Endothelial cell of umbilical vein (primary cell): Measurements from ENCODE around the gene SPHK2. TPM values are rescaled to one million over a fixed set of nuclear protein-coding genes. Genes with fewer than 3 reads are reported as not detected.

Experiments used
- BruUV-seq: library from RNA; stranded (reverse); fragments of 400-500 nt; replicated peaks from 2 replicates; lab custom pipeline; 2021; lab: Mats Ljungman, UMichigan
- CTCF ChIA-PET: fragments of 300-600, 350-600 bp; sonication (Branson Sonifier 250); formaldehyde crosslinking; loops from one replicate; lab custom pipeline; 2021; ENCODE audit warnings: antibody characterized with exemption, inconsistent platforms; lab: Charles Lee
- POLR2A ChIA-PET: fragments of 300-600, 350-600 bp; sonication (Branson Sonifier 250); formaldehyde crosslinking; loops from one replicate; lab custom pipeline; 2021; ENCODE audit warnings: antibody characterized with exemption, inconsistent platforms; lab: Charles Lee
- DNase-seq: peaks from one replicate; pipeline ENCODE4 v3.0.0-alpha.2; 2011; ENCODE audit warnings: low read depth, low spot score
- FAIRE-seq: peaks from 2 replicates; lab custom pipeline; 2011; peaks lifted over from hg19 to GRCh38; lab: Jason Lieb, UNC
- H2AFZ ChIP-seq: 2 replicates; pipeline ENCODE4 v1.6.0; 2012; ENCODE audit warnings: low read depth, low read length, control low read depth, inconsistent platforms
- H3K27ac ChIP-seq: 2 replicates; pipeline ENCODE4 v1.5.1; 2011; ENCODE audit warnings: low read depth, mild to moderate bottlenecking, control low read depth, low read length, moderate library complexity; ENCODE audit not compliant: insufficient read depth
- H3K27me3 ChIP-seq, 2 experiments: 2 replicates each; pipeline versions ENCODE4 v1.6.0 to v1.6.1; 2011; ENCODE audit warnings: low read length in 2 of 2, mixed read lengths in 1 of 2; ENCODE audit not compliant: control insufficient read depth in 2 of 2, insufficient read depth in 2 of 2
- H3K36me3 ChIP-seq, 2 experiments: 2 replicates in 1 of 2; 3 replicates in 1 of 2; pipeline ENCODE4 v1.5.1; 2011; ENCODE audit warnings: low read length in 2 of 2, mild to moderate bottlenecking in 1 of 2, moderate library complexity in 1 of 2; ENCODE audit not compliant: control insufficient read depth in 2 of 2, insufficient read depth in 2 of 2; ENCODE audit errors: extremely low read depth in 1 of 2
- H3K4me1 ChIP-seq: 3 replicates; pipeline ENCODE4 v1.5.1; 2011; ENCODE audit warnings: mild to moderate bottlenecking, low read length; ENCODE audit not compliant: control insufficient read depth, insufficient read depth; ENCODE audit errors: extremely low read depth
- H3K4me2 ChIP-seq: 2 replicates; pipeline ENCODE4 v1.6.1; 2011; ENCODE audit warnings: low read length, control low read depth, mixed read lengths; ENCODE audit not compliant: insufficient read depth
- H3K4me3 ChIP-seq, 3 experiments: fragments of 200-600 bp in 1 of 3; sonication (generic), shearing (Covaris generic) in 1 of 3; replicated peaks in 1 of 3; 2 replicates each; pipeline ENCODE4 v1.5.1; 2011 to 2016; ENCODE audit warnings: control low read depth in 3 of 3, low read length in 3 of 3, mild to moderate bottlenecking in 2 of 3, inconsistent platforms in 1 of 3, low read depth in 1 of 3, moderate library complexity in 1 of 3; ENCODE audit not compliant: insufficient read depth in 1 of 3
- H3K79me2 ChIP-seq: 2 replicates; pipeline ENCODE4 v1.6.0; 2012; ENCODE audit warnings: low read length, inconsistent platforms; ENCODE audit not compliant: control insufficient read depth, insufficient read depth
- H3K9ac ChIP-seq: replicated peaks from 2 replicates; pipeline ENCODE3; 2011; ENCODE audit warnings: low read length, control low read depth; ENCODE audit not compliant: insufficient read depth; ENCODE audit errors: extremely low read depth
- H3K9me1 ChIP-seq: replicated peaks from 3 replicates; pipeline ENCODE4 v1.6.0; 2011; ENCODE audit warnings: mild to moderate bottlenecking, low read length; ENCODE audit not compliant: control insufficient read depth, insufficient read depth; ENCODE audit errors: extremely low read depth
- H3K9me3 ChIP-seq: replicated peaks from 2 replicates; pipeline ENCODE4 v1.5.1; 2012; ENCODE audit warnings: low read length, inconsistent platforms; ENCODE audit not compliant: control insufficient read depth, insufficient read depth
- H4K20me1 ChIP-seq: replicated peaks from 2 replicates; pipeline ENCODE3; 2011; ENCODE audit warnings: mild to moderate bottlenecking, low read length; ENCODE audit not compliant: control insufficient read depth, insufficient read depth; ENCODE audit errors: extremely low read depth
- CTCF ChIP-seq, 2 donors: IDR thresholded peaks; 1 replicate in 1 of 2; 2 replicates in 1 of 2; pipeline ENCODE4 v1.5.1; 2011; ENCODE audit warnings: low read length in 2 of 2, mild to moderate bottlenecking in 2 of 2, moderate library complexity in 2 of 2, control low read depth in 1 of 2, inconsistent platforms in 1 of 2, low read depth in 1 of 2; ENCODE audit not compliant: insufficient read depth in 1 of 2; ENCODE audit errors: extremely low read depth in 1 of 2
- JUN ChIP-seq: IDR thresholded peaks from 2 replicates; pipeline ENCODE4 v1.6.1; 2011; ENCODE audit warnings: borderline replicate concordance, low read depth; ENCODE audit not compliant: insufficient read length, insufficient read depth
- POLR2AphosphoS5 ChIP-seq: IDR thresholded peaks from 2 replicates; pipeline ENCODE4 v1.6.1; 2012; ENCODE audit warnings: low read depth, mild to moderate bottlenecking, control low read depth, low read length, moderate library complexity; ENCODE audit not compliant: insufficient read depth
- dilution Hi-C: fragments of 300-500 bp; cut with MboI; formaldehyde crosslinking; loops from one replicate; pipeline ENCODE4 v1.15.0; 2019; ENCODE audit warnings: low sequenced_read_pairs; ENCODE audit not compliant: extremely low pct_ligation_motif_present
- intact Hi-C: fragments of 100-400 bp; cut with micrococcal nuclease; formaldehyde crosslinking; loops from one replicate; pipeline ENCODE4 v1.10.0; 2022
- polyA plus RNA-seq, 4 experiments: library from polyadenylated mRNA; depleted of rRNA in 3 of 4; stranded (reverse) in 3 of 4; unstranded in 1 of 4; fragments of >200 nt; gene quantifications; 2 replicates each; pipeline versions ENCODE4 v1.2.1 to v1.2.3, GENCODE V29; 2011 to 2012; ENCODE audit warnings: missing spikeins in 1 of 4
- total RNA-seq: library from RNA; stranded (reverse); gene quantifications from 2 replicates; pipeline ENCODE4 v1.2.3, GENCODE V29; 2021

The SPHK2 gene
- total and polyA plus RNA-seq, 2 donors (not counting 3 experiments of a cell fraction or from before 2014, with no cell fraction given), result 20.2 to 31.1 TPM

DNA sequence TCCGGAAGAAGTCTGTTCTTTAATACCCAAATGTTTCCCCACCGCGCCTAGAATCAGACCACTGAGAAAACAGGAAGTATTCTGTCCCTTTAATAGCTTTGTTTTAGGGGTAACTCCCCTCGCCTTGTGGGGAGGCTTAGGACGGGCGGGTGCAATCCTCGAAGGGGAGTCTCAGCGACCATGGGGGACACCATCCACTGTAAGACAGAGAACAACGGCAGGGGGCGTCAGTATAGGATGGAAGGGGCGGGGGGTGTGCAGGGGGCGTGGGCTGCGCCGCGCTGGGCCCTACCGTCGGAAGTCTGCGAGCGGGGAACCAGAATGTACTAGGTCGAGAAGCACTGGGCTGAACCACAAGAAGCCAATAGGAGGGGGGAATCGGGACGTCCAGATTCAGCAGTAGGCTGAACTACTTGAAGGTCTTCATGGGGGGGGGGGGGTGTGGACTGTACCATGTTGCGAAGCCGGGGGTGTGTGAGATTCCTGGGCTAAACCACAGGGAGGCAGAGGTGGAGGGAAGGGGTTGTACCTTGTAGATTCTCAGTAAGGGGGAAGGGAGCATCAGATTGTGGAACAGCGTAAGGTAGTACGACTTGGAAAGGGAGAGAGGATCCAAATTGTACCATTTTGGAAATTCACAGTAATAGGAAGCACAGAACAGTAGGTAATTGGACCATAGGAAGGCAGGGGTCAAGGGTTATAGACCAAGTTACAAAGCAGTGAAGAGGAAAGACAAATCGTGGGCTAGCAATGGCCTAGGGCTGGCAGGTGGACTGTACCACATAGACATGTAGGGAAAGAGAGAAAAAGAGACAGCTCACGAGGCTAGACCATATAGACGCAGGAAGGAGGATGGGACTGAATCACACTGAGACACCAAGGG is 18.9 kb downstream of the SPHK2 start:
- no peaks in the 10 kb centered on the region for H3K9me3 ChIP-seq
- dilution Hi-C loops, result no loop called here
- H3K9me1 ChIP-seq, result no peaks in the 10 kb centered on the region
- FAIRE-seq (no peak), DNase-seq (peak; percentile 89)
- peaks cover 26% of the 10 kb centered on the region for H3K4me1 ChIP-seq
- ChIA-PET POLR2A (interaction anchor here (0.6 kb wide), 1 partner anchor 19 kb away, joined by 9 read pairs; no protein-coding TSS in a partner anchor), CTCF (interaction anchor here (0.6 kb wide), 1 partner anchor 206 kb away, joined by 4 read pairs; no protein-coding TSS in a partner anchor)
- no peak overlapping the region for H3K27ac ChIP-seq
- H3K36me3 ChIP-seq, result no peaks in the 10 kb centered on the region
- no TSS peak for BruUV-seq
- H3K79me2 ChIP-seq, result no peaks in the 10 kb centered on the region
- peak overlapping the region in 2 of 3 experiments; percentile 30 to 34 for H3K4me3 ChIP-seq
- peak overlapping the region; percentile 49 for H3K4me2 ChIP-seq
- H3K9ac ChIP-seq, result peak overlapping the region; percentile 45
- no peaks in the 10 kb centered on the region for H4K20me1 ChIP-seq
- peak overlapping the region; percentile 76 for H2AFZ ChIP-seq
- peaks cover 5 to 13% of the 10 kb centered on the region in 2 experiments for H3K27me3 ChIP-seq
- peak in 1 of 2 donors; percentile 20 for TF ChIP-seq CTCF (IDR thresholded peaks at IDR 0.05; ENCODE audit: extremely low read depth in 1 of 2, insufficient read depth in 1 of 2, low read depth in 1 of 2, low read length in 2 of 2)
- TF ChIP-seq POLR2AphosphoS5, result peak; percentile 58
- no peak for TF ChIP-seq JUN
- intact Hi-C loops, result loop anchor here (1.0 to 10.0 kb wide), 4 partner anchors 8 to 357 kb away; partner anchors contain the start of genes CA11, GYS1, RPL18 and RUVBL2
